ENCODE results near the gene ULK3. TPM values are rescaled to one million over a fixed set of nuclear protein-coding genes. Genes with fewer than 3 reads are reported as not detected.

ULK3 gene
- total and polyA plus RNA-seq, 2 donors (not counting 3 experiments of a cell fraction or from before 2014, with no cell fraction given): 36.0 to 48.6 TPM

DNA sequence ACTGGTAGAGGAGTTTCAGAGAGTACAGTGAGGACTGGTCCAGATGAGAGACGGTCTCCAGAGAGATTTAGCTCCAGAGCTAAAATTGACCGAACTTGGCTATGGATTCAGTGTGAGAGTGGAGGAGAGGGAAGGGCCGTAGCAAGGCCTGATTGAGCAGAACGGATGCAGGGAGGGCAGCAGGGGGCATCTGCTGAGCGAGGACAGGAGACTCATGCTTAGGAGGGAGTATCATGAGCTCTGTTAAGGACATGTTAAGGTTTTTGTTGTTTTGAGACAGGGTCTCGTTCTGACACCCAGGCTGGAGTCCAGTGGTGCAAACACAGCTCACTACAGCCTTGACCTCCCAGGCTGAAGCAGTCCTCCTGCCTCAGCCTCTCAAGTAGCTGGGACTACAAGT lies 38.0 kb downstream of the ULK3 start:
- FAIRE-seq (no peak), DNase-seq (ENCODE audit: low read depth, low spot score) (no peak)
- no peaks in the 10 kb centered on the region for H4K20me1 ChIP-seq (replicated peaks; ENCODE audit: control insufficient read depth, extremely low read depth, insufficient read depth, low read length)
- intact Hi-C loops (cut with micrococcal nuclease): no loop called here
- no peaks in the 10 kb centered on the region for H3K9me1 ChIP-seq (replicated peaks; ENCODE audit: control insufficient read depth, extremely low read depth, insufficient read depth, low read length)
- no peak overlapping the region for H3K4me2 ChIP-seq (ENCODE audit: insufficient read depth, low read length)
- no peak overlapping the region for H3K4me3 ChIP-seq (replicated peaks in 1 of 3; ENCODE audit: insufficient read depth in 1 of 3, low read depth in 1 of 3, low read length in 3 of 3)
- TF ChIP-seq POLR2AphosphoS5 (IDR thresholded peaks at IDR 0.05; ENCODE audit: insufficient read depth, low read depth, low read length): no peak
- TF ChIP-seq EZH2 (IDR thresholded peaks at IDR 0.05; ENCODE audit: borderline replicate concordance, low read depth, low read length, severe bottlenecking): no peak
- no peak for TF ChIP-seq FOS (IDR thresholded peaks at IDR 0.05; ENCODE audit: borderline replicate concordance, insufficient read depth, low read length)
- no peak for TF ChIP-seq MYC (IDR thresholded peaks at IDR 0.05; ENCODE audit: low read depth, low read length)
- no peak for TF ChIP-seq JUN (IDR thresholded peaks at IDR 0.05; ENCODE audit: borderline replicate concordance, insufficient read depth, insufficient read length, low read depth)
- TF ChIP-seq, protein P1, sequence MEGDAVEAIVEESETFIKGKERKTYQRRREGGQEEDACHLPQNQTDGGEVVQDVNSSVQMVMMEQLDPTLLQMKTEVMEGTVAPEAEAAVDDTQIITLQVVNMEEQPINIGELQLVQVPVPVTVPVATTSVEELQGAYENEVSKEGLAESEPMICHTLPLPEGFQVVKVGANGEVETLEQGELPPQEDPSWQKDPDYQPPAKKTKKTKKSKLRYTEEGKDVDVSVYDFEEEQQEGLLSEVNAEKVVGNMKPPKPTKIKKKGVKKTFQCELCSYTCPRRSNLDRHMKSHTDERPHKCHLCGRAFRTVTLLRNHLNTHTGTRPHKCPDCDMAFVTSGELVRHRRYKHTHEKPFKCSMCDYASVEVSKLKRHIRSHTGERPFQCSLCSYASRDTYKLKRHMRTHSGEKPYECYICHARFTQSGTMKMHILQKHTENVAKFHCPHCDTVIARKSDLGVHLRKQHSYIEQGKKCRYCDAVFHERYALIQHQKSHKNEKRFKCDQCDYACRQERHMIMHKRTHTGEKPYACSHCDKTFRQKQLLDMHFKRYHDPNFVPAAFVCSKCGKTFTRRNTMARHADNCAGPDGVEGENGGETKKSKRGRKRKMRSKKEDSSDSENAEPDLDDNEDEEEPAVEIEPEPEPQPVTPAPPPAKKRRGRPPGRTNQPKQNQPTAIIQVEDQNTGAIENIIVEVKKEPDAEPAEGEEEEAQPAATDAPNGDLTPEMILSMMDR (IDR thresholded peaks at IDR 0.05; ENCODE audit: extremely low read depth in 1 of 2, insufficient read depth in 1 of 2, low read depth in 1 of 2, low read length in 2 of 2): no peak
- TF ChIP-seq, protein P2, sequence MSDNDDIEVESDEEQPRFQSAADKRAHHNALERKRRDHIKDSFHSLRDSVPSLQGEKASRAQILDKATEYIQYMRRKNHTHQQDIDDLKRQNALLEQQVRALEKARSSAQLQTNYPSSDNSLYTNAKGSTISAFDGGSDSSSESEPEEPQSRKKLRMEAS (IDR thresholded peaks at IDR 0.05; ENCODE audit: insufficient read depth, insufficient read length): no peak
- TF ChIP-seq POLR2A (IDR thresholded peaks at IDR 0.05; ENCODE audit: low read depth, low read length): no peak
- no peak for TF ChIP-seq GATA2 (IDR thresholded peaks at IDR 0.05; ENCODE audit: insufficient read depth, insufficient read length, low read depth, low read length)
- H3K36me3 ChIP-seq (ENCODE audit: control insufficient read depth in 2 of 2, extremely low read depth in 1 of 2, insufficient read depth in 2 of 2, low read length in 2 of 2): peaks cover 3 to 29% of the 10 kb centered on the region in 2 experiments
- dilution Hi-C loops (cut with MboI; ENCODE audit: extremely low pct_ligation_motif_present, low sequenced_read_pairs): no loop called here
- ChIA-PET POLR2A (no interaction called here), CTCF (interaction anchor here (0.7 to 2.7 kb wide), 9 partner anchors 12 to 97 kb away, joined by 3 to 14 read pairs (median 4); partner anchors contain the start of genes CPLX3 and CSK)
- no peak overlapping the region for H2AFZ ChIP-seq (ENCODE audit: low read depth, low read length)
- no peak overlapping the region for H3K27ac ChIP-seq (ENCODE audit: insufficient read depth, low read depth, low read length)
- no peak overlapping the region for H3K9ac ChIP-seq (replicated peaks; ENCODE audit: extremely low read depth, insufficient read depth, low read length)
- H3K79me2 ChIP-seq (ENCODE audit: control insufficient read depth, insufficient read depth, low read length): no peaks in the 10 kb centered on the region
- no peaks in the 10 kb centered on the region for H3K27me3 ChIP-seq (ENCODE audit: control insufficient read depth in 2 of 2, insufficient read depth in 2 of 2, low read length in 2 of 2)
- BruUV-seq (replicated peaks): no TSS peak
- H3K9me3 ChIP-seq (replicated peaks; ENCODE audit: control insufficient read depth, insufficient read depth, low read length): no peaks in the 10 kb centered on the region
- no peaks in the 10 kb centered on the region for H3K4me1 ChIP-seq (ENCODE audit: control insufficient read depth, extremely low read depth, insufficient read depth, low read length)

All from endothelial cell of umbilical vein (primary cell).